GM19455 (cell line): ENCODE results near the gene DOCK1.

Experiments
- ATAC-seq: cut with Tn5 transposase; IDR thresholded peaks from one replicate; pipeline ENCODE4 v1.9.1; 2021; ENCODE audit not compliant: unreplicated experiment

Gene DOCK1

GRCh38 chr10:127158662-127159061 is 253.4 kb downstream of the DOCK1 start:
- no peak for ATAC-seq

DNA sequence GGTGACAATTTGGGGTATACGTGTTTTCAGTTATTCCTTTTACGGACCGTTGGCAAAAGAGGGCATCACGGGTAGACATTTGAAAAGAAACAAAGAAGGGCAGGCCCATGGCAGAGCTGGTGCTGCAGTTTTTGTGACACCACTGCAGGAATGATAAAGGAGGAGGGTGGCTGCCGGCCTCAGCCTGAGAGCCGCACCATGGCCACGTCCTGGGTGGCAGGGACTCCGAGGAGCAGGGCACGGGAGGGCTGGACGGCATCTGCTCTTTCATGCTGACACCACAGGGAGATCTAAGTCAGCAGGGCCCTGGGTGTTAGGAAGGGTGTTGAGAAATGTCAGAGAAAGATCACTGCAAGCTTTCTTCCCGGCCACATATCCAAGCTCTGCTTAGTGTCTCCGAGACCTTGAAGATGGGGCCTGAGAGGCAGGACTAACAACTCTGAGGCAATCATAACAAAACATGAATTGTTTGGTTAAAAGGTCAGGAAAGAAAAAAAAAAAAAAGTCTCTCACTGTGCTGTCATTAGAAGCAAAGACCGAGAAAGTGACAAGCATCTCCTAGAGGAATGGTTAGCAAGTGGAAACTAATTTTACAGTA is 254.5 kb downstream of the DOCK1 start:
- no peak for ATAC-seq

DNA sequence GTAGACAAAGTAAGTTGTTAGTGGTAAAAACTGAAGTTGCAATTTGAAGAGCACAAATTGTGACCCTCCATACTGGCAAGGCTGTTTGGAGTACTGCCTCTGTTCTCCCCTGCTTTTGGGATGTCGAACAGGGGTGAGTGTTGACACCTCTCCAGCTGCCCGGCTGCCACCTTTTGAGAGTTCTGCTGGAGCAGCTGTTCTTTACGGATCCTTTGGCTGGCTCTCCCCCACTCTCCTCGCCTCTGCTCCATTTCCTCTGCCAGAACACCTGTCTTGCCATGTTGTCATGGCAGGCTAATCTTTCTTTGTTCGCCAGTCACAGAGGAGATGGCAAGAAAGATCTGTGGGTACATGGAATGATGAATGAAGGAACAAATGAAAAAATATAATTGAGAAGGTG is 256.3 kb downstream of the DOCK1 start:
- no peak for ATAC-seq

GRCh38 chr10:127162841-127163240 is 257.6 kb downstream of the DOCK1 start:
- ATAC-seq = no peak

DNA sequence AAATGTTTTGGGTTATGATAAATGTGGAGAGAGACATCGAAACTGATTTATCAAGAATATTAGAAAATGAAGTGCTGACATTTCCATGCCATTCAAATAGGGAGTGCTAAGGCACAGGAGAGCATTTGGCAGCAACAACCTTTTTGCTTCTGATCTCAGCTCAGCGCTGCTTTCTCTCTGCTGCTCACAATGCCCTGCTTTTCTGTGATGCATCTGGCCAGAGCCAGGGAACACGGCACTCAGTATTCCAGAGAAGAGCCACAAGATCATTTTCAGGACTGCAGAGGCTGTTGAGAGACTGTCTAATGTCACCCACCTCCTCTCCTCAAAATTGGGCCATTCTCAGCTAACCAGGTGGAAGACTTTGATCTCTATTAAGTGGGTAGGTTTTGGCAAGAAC is 263.0 kb downstream of the DOCK1 start:
- ATAC-seq = no peak

- no peak for ATAC-seq
These were observed 269.6 kb downstream of the DOCK1 start for GRCh38 chr10:127174866-127175265.

DNA sequence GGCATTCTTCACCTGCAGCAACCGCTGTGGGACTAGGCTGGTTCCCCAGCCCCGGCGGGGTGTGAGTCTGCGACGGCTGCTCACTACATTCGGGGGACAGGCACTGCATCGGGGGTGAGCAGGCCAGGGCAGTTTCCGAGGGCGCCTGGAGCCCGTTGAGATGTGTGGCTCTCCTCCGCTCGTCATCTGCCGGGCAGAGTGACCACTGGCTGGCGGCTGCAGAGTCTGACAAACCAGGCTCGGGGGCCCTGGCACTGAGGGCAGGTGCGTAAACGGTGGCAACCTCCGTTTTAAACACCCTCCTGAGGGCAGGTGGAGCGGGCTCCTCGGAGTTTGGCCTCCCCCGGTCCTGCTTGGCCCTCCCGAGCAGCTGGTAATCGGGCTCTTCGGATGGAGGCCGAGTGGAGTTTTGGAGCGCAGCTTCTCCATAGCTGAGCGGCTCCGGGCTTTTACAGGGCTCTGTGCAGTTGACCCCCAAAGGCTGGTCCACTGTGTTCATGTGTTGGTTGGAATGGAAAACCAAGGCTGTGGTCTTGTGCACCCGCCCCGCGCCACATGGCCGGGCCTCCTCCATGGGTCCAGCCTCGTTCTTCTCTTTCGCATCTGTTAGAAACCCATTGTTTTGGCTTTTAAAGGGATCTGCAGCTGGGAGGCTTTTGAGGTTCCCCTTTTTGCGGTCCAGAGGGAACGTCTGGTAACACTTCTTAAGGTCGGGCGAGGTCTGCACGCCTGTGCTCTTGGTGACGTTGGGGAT is 270.3 kb downstream of the DOCK1 start:
- no peak for ATAC-seq

- ATAC-seq = no peak
These were observed 271.4 kb downstream of the DOCK1 start for GRCh38 chr10:127176649-127177048.

DNA sequence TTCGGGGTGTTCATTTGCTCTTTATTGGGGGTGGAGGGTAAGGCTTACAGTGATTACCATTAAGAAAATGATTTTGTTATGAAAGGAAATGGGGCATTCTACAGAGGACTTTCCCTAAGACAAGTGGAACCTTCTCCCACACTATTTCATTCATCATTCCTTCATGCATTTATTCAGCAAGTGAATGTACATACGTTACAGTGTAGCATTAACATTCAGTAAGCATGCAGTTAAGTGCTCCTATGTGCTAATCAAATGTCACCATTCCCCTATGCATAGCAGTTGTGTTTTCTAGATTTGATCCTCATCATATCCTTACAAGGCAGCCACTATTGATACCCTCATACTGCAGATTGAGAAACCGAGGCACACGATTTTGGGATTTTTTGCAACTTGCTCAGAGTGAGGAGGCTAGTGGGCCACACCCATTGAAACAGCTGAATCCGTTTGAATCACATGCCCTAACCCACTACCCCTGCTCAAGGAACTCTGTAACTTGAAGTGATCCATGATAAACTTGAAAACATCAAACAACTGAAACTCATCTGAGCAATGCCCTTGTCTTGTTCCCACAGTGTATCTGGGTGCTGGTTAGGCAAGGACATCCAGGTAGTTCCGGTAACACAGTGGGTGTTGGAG is 274.5 kb downstream of the DOCK1 start:
- no peak for ATAC-seq

DNA sequence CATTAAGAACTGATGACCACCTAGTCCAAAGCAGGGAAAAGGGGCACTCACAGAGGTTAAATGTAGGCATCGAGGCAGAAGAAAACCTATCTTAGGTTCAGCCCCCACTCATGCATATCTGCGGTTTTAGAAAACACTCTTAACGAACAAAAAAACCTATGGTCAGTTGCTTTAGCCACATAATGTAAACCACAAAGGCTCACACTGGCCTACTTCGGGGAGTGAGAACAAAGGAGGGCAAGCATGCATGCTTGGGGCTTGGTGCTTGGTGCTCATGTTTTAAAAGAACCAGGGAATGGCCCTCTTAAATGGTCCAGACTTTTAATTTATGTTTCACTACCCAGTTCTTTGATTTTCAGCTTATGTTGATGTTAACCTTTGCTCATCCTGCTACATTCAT is 276.9 kb downstream of the DOCK1 start:
- ATAC-seq = no peak

- no peak for ATAC-seq
These were observed 279.4 kb downstream of the DOCK1 start for GRCh38 chr10:127184582-127184981.

DNA sequence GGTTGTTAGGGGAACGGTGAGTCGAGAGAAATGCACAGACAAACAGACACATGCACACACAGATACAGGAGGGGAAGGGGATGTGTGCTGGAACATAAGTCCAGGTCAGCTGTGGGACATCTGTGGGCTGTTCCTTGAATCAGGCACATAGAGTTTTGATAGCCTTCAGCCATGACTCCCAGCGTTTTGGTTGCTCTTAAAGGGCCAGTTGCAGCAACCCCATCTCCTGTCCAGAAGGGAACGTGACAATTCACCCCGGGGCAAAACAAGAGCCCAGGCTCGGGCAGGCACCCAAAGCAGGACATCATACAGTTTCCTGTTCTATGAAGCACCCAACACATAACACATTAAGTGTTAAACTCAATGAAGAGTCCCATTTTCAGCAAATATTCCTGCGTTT is 281.6 kb downstream of the DOCK1 start:
- no peak for ATAC-seq

DNA sequence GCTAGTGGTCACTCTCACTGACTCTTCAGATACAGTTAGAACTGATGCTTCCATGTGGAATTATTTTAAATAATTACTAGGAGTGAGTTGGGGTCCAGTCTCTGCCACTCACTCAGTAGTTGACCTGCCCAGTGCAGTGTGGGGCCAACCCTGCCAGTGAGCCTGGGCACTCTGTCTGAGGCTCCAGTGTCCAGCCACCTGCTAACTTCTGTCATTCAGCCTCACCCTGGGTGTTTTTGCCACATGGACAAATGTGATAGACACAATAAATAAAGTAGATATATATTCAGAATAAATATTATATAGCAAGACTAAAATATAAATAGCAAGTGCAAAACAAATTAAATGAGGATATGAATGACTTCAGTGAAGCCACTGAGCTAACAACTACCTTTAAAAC is 284.0 kb downstream of the DOCK1 start:
- no peak for ATAC-seq

DNA sequence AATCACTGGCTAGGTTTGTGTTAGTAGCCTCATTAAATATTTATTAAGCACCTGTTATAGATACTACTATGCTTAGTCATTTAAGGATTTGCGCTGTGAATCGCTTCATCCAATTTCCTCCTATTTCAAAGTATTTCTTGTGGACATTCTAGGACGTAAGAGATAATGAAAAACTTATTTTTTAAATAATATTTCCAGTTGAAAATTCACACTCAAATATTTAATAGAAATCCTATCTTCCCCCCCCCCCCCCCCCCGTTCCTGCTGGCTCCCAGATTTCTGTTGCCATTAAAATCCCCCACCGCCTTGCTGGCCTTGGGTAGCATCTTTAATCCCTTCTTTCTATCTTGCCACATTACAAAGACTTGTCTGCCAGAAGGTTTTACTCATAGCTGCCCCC is 285.2 kb downstream of the DOCK1 start:
- ATAC-seq = no peak

- no peak for ATAC-seq
These were observed 287.9 kb downstream of the DOCK1 start for GRCh38 chr10:127193125-127193524.

DNA sequence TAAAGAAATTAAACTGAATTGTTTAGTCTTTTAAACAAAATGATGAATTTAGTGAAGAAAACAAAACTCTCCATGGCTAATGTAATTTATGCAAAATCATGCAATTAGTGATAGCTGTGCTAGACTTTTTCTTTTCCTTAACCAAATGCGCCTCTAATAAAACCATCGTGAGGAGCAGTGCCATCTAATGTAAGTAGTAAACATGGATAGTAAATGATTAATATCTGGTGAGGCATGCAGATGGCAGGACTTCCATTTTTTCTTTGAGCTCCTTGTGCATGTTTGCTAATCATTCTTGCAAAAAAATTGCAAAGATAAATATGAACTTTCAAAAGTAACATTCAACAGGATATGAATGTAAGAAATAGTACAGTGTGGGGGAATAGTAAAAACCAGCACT is 288.9 kb downstream of the DOCK1 start:
- ATAC-seq = no peak

DNA sequence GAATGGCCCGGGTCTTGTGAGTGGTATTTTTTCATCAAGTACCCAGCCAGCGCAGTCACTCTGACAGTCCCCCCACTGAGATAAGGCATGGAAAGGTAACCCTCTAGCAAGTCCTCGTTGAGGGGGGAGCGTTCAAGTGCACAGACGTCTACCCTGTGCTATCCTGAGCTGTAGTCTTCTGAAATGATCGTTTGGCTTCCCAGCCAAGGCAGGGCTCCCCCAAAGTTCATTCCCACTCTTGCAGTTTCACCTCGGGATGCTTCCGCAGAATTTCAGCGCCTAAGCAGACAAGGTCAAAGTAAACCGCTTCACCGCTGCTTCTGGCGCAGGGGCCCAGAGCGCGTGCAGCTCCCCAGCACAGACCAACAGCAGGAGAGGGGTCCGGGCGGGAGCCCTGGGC is 289.4 kb downstream of the DOCK1 start:
- no peak for ATAC-seq

DNA sequence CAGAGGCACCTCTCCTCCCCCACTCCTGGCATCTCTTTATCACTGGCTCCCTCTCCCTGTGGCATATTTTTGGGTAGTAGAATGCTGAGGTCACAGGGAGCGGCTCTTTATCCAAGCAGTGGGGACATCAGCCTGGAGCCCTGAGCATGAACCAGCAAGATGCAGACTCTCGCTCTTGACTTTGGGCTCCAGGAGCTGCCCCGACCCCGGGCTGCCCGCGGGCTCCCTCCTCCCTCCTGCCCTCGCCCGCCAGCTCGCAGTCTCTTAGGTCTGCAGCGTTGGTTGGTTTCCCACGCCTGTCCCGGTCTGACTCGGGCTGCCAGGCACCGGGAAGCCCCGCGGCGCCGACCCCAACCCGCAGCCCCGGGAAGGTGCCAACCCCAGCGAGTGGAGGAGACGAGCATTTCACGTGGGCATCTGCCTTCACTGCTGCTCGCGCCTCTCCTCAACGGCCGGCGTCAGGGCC is 289.8 kb downstream of the DOCK1 start:
- no peak for ATAC-seq

- no peak for ATAC-seq
These were observed 290.5 kb downstream of the DOCK1 start for GRCh38 chr10:127195571-127196281.

GRCh38 chr10:127196282-127197153 is 291.3 kb downstream of the DOCK1 start, which contains the start of gene INSYN2A:
Gene INSYN2A, minus strand, starts transcription at chr10:127196591. Its CDS starts 20,196 bp downstream, at chr10:127176395.
- no peak for ATAC-seq

- no peak for ATAC-seq
These were observed 291.9 kb downstream of the DOCK1 start for GRCh38 chr10:127197154-127197432.
